Measurements from ENCODE around the gene IPO13. TPM values are rescaled to one million over a fixed set of nuclear protein-coding genes. Genes with fewer than 3 reads are reported as not detected.

IPO13 gene
- total RNA-seq, 1 donor from 2014 or later = 60.6 TPM

- intact Hi-C loops (cut with DNase I) = no loop called here
- DNase-seq (ENCODE audit: low spot score) = no peak
Measured at GRCh38 chr1:43997295-43997999, 50.7 kb downstream of the IPO13 start.

GRCh38 chr1:43998000-43998378 is 51.2 kb downstream of the IPO13 start:
- no peak for DNase-seq (ENCODE audit: low spot score)
- intact Hi-C loops (cut with DNase I) = no loop called here

- DNase-seq (ENCODE audit: low spot score) = no peak
- intact Hi-C loops (cut with DNase I) = no loop called here
Measured at GRCh38 chr1:43999455-43999854, 52.7 kb downstream of the IPO13 start.

GRCh38 chr1:44000122-44000665 is 53.4 kb downstream of the IPO13 start:
- intact Hi-C loops (cut with DNase I) = no loop called here
- DNase-seq (ENCODE audit: low spot score) = no peak

GRCh38 chr1:44002165-44002564 is 55.4 kb downstream of the IPO13 start:
- no peak for DNase-seq (ENCODE audit: low spot score)
- intact Hi-C loops (cut with DNase I) = no loop called here

- no peak for DNase-seq (ENCODE audit: low spot score)
- intact Hi-C loops (cut with DNase I) = no loop called here
Measured at GRCh38 chr1:44002606-44003157, 55.9 kb downstream of the IPO13 start.

GRCh38 chr1:44008259-44008658 is 61.5 kb downstream of the IPO13 start:
- DNase-seq (ENCODE audit: low spot score) = no peak
- intact Hi-C loops (cut with DNase I) = no loop called here

- intact Hi-C loops (cut with DNase I) = no loop called here
- no peak for DNase-seq (ENCODE audit: low spot score)
Measured at GRCh38 chr1:44010935-44011471, 64.3 kb downstream of the IPO13 start.

- intact Hi-C loops (cut with DNase I) = no loop called here
- DNase-seq (ENCODE audit: low spot score) = no peak
Measured at GRCh38 chr1:44012404-44012803, 65.7 kb downstream of the IPO13 start.

GRCh38 chr1:44012941-44013609 is 66.3 kb downstream of the IPO13 start:
- intact Hi-C loops (cut with DNase I) = no loop called here
- DNase-seq (ENCODE audit: low spot score) = no peak

- intact Hi-C loops (cut with DNase I) = no loop called here
- DNase-seq (ENCODE audit: low spot score) = no peak
Measured at GRCh38 chr1:44013949-44014348, 67.2 kb downstream of the IPO13 start.

GRCh38 chr1:44014365-44015104 is 67.8 kb downstream of the IPO13 start:
- intact Hi-C loops (cut with DNase I) = no loop called here
- DNase-seq (ENCODE audit: low spot score) = no peak

GRCh38 chr1:44015206-44015605 is 68.5 kb downstream of the IPO13 start:
- no peak for DNase-seq (ENCODE audit: low spot score)
- intact Hi-C loops (cut with DNase I) = no loop called here

- no peak for DNase-seq (ENCODE audit: low spot score)
Measured at GRCh38 chr1:44016041-44016889, 69.5 kb downstream of the IPO13 start.

GRCh38 chr1:44016890-44017400 is 70.2 kb downstream of the IPO13 start:
- intact Hi-C loops (cut with DNase I) = no loop called here
- no peak for DNase-seq (ENCODE audit: low spot score)

More at GRCh38 chr1:44016041-44016889, 69.5 kb downstream of the IPO13 start:
- intact Hi-C loops (cut with DNase I) = no loop called here

Measured in cardiac septum (tissue), 1 donor.